ENCODE results near the gene RAB31.

Gene RAB31

DNA sequence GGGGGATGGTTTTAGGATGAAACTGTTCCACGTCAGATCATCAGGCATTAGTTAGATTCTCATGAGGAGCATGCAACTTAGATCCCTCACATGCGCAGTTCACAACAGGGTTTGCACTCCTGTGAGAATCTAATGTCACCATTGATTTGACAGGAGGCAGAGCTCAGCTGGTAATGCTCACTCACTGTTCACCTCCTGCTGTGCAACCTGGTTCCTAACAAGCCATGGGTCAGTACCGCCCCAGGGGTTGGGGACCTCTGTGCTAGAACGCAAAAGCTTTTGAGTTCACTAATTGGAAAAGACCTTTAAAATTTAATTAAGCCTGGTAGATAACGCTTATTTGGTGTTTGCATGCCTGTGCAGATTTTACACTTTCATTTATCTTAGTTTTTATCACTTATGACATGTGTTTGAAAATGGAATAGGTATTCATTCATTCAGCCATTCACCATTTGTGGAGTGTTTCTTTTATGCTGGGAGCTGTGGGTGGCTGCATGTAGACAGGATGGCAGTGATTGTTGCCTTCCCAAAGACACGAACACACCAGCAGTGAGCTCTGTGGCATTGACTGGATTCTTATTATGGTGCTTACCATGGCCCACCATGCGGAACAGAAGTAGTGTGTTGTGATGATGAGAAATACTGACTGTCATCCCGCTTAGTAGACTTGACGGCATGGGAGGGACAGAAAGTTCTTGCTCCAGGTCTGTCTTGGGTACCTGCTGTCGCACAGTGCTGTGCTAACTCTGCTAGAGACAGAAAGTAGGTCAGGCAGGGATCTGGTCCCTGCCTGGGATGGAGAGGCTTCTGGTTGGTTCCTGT is 6.4 kb downstream of the RAB31 start:
- no peak for DNase-seq

DNA sequence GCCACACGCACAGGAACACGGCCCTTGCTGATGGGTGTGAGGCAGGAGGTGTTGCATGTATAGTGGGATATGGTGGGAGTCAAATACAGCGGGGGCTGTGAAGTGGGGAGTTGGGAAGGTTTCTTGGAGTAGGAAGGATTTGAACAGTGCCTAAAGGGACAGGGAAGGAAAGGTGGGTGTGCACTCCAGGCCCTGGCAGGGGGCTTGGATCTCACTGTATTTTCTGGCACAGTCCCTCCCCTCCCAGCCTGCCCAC is 6.9 kb downstream of the RAB31 start:
- DNase-seq = no peak

DNA sequence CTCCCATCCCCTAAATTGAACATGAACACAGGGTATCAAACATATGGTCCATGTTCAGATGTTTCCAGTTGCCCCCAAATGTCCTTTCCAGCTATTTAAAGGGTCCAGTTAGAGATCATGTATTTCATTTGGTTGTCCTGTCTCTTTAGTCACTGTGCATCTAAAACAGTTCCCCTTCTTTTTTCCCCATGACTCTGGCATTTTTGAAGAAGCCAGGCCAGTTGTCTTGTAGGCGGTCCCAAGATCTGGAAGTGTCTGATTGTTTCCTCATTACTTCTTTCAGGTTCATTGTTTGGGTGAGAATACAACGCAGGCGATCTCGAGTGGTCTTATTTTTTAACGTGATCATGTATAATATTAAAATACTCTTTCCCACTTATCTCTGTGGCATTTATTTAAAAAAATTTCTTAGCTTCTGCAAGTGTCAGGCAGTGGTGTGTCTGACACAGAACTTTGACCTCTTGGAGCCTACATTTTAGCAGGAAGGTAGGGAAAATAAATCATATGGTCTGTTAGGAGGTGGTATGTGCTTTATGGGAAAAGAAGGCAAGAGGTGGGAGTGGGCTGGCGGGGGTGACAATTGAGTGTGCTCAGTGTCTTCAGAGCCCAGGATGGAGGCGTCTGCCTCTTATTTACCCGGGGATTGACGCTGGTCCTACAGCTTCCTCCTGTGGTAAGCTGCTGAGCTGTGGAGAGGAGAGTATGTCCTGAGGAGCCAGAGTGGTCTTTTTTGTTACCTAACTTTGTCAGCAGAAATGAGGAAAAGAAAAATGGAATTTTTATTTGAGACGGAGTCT is 8.1 kb downstream of the RAB31 start:
- DNase-seq = no peak

DNA sequence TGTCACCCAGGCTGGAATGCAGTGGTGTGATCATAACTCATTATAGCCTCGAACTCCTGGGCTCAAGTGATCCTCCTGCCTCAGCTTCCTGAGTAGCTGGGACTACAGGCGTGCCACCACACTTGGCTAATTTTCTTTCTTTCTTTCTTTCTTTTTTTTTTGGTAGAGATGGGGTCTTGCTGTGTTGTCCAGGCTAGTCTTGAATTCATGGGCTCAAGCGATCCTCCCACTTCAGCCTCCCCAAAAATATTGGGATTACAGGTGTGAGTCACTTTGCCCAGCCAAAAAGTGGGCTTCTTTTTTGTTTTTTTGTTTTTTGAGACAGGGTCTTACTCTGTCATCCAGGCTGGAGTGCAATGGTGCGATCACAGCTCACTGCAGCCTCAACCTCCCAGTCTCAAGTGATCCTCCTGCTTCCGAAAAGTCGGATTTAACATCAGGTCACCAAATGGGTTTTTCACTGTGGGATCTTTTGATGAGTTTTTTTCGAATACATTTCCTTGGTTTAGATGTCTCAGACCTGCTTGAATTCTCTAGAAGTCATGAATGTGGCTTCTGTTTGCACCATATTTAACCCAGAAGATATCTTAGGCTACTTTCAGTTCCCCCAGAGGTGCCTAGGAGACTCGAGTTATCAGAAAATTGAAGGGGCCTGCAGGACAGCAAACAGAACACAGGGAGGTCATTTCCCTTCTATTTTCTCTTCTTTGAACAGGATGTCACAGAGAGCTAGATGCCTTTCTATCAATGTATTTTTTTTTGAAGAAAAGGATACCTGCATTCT is 8.9 kb downstream of the RAB31 start:
- DNase-seq = no peak

DNA sequence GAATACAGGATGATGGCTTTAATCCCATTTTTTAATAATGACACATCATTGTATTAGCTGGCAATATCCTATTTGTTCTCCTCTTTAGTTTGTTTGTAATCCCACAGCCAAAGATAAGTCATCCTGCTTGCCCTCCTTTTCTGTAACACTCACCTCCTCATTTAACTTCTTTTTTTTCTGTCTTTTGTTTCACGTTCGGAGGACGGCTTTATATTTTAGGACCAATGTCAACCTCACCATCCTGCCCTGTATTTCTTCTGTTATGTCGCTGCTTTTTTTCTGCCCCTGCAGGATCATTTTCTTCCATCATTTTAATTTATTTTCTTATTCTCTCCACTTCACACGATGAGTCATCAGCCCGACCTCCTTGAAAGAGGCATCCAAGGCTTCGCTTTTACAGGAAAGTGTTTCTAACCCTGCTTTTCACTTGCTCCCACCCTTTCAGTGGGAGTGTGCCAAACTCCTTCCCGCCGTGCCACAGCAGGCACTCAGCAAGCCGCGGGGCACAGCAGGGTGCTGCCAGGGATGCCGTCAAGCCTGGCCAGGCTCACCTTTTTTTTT is 11.4 kb downstream of the RAB31 start:
- DNase-seq = peak; percentile 90

DNA sequence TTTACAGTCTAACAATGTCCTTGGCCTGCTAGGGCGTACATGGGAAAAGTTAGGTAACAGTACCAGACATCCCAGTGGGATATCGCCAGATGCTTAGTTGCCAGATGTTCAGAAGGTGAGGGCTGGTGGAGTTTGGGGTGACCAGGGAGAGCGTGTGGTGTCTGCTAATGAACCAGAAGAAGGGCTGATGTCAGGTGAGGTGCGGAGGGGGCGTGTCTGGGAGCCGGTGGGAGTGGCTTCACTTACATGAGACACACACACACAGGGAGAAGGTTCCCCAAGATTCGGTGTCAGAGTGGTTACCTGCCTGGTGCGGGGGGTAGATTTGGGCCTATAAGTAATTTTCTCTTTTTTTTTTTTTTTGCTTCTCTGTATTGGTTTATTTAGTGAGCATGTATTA is 12.2 kb downstream of the RAB31 start:
- no peak for DNase-seq

DNA sequence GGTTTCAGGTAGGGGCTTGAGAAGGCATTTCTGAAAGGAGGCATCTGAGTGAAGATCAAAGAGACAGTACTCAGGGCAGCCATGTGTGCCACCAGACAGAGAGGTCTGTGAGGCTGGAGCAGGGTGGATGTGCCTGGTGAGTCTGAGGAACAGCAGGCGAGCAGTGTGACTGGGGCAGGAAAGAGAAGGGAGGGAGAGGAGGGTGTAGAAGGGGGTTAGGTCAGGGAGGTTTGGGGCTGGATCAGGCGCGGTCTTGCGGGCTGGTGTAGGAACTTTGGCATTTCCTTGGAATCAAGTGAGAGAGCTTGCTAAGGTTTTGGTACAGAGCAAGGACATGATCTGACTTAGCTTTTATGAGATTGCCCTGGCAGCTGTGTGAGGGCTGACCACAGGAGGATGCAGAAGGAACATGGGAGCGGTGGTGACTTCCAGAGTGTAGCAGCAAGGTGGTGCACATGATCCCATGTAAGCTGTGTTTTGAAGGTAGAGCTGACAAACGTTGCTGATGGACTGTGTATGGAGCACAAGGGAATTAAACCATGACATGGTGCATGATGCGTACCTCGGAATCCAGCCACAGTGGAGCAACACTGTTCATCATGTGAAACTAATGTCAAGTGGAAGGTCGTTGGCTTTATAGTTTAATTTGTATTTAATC is 13.9 kb downstream of the RAB31 start:
- no peak for DNase-seq

DNA sequence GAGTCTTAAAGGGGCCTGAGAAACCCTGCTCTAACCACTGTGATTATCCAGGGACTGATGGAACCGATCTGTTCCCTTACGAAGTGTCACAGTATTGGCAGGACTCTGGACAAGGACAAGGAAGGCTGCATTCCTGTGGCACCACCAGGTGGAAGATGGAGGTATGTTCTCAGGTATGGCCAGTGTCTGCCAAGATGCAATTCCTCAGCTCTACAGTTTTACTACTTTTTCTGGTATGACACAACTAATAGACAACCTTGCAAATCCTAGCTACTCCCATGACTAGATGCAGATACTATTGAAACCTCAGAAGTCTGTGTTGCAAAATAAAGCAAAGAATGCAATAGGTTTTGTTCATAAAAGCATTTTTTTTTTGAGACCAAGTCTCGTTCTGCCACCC is 14.6 kb downstream of the RAB31 start:
- DNase-seq = no peak

DNA sequence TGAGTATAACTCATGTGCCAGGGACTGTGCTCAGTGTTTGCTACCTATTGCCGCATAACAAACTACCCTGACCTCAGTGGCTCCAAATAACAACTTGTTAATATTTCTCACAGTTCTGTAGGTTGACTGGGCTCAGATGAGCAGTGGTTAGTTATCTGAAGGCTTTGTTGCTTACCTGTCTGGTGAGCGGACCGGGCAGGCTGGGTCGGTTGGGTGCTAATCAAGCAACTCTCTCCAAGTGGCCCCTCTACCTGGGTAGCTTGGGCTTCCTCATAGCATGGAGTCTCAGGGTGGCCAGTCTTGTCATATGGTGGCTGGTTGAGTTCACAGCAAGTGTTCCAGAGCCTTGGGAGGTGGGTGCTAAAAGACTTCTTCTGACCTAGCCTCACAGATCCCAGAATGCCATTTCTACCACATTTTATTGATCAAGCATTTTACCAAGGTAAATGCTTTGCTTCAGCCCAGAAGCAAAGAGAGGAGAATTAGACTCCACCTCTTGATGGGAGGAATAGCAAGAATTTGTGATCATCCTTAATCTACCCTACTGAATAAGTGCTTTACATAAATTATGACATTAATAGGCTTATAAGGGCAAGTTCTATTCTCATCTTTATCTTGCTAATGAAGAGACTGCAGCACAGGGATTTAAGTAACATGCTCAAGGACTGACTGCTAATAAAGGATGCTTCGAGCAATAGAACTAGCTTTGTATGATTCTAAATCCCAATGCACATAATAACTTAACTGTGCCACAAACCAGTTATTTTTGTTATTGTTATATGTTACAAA is 16.9 kb downstream of the RAB31 start:
- DNase-seq = no peak

DNA sequence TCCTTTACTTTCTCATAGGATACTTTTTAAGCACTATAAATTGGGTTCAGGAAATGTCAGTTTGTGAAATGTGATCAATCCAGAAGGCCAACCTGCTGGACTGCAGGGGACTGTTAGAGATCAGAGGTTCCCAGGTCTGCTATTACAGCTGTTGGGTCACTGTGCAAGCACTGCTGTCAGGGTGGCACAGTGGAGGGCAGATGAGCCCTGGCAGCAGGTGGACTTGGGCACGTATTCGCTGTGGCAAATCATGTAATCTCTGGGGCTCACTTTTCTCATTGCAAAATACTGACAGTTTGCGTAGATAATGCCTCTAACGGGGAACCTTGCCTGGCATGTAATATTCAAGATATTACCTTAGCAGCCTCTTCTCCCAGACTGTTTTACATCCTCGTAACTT is 18.1 kb downstream of the RAB31 start:
- DNase-seq = no peak

DNA sequence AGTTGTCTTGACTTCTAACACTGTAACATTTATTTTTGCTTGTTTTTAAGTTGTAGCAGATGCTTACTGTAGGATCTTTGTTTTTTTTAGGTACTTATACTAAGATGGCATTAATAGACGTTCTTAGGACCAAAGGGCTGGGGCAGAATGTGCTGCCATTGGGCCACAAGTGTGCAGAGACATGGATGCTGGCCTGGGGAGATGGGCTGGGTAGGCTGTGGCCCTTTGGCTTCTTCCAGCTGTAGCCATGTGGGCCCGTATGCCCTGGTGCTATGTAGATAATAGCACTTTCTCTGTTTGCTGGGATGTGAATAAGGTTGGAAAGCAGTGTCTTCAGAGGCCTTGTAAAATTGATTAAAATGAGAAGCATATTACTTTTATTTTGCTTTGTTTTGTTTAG is 18.8 kb downstream of the RAB31 start:
- DNase-seq = no peak

DNA sequence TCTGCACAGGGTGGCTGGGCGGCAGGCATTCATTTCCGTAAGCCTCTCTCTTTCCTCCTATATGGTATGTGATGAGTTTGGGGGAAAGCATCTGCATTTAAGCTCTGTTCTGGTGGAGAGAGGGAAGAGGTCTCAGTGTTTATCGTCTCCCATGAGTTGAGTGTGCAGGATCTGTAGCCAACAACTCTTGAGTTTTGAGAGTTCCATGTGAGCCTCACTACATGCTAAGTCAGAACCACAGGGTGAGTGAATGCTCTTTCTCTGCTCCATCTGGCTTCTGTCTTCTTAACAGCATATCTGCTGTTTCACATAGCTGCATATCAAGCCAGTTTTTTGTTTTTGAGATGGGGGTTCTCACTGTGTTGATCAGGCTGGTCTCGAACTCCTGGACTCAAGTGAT is 22.7 kb downstream of the RAB31 start:
- DNase-seq = no peak

DNA sequence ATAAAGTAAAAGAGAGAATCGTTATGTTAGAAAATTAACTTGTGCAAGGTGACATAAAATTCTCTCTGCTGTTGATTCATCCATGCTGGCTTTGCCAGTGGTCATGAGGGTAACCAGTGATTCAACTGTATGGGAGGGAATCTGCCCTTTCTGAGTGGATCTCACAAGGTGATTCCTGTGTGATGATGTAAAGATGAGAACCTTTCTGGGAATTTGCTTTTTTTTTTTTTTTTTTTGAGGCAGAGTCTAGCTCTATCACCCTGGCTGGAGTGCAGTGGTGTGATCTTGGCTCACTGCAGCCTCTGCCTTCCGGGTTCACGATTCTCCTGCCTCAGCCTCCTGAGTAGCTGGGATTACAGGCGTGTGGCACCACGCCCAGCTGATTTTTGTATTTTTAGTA is 23.3 kb downstream of the RAB31 start:
- peak; percentile 81 for DNase-seq

DNA sequence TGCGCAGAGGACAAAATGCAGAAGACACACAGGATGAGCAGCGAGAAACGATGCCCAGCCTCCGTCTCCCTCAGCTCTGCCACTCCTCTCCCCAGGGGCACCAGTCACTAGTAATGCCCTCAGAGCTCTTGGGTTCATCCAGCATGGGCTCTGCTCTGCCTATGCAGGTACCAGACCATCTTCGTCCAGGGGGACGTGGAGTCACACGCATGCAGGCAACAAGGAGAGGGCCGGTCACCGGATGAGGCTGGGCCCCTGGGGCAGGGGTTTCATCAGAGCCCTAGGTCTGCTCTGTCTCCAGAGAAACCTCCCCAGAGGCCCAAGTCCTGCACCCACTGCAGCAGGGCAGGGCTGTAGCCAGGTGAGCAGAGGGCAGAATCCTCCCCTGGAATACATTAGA is 23.9 kb downstream of the RAB31 start:
- DNase-seq = no peak

DNA sequence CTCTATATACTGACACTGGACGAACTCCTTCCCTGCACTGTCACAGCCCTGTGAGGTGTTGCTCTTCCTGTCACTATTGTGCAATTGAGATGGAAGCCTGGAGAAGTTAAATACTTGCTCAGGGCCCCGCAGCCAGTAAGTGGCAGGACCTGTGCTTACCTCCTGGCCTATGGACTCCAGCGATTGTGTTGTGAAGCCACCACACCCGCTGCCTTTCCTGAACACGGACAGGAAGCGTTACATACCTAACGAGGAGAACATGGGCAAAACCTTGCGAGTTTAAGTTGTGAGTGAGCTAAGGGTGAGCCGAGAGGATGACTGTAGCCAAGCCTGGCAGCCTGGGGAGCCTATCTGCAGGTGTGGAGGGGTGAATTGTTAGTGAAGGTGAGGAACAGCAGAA is 26.1 kb downstream of the RAB31 start:
- no peak for DNase-seq

DNA sequence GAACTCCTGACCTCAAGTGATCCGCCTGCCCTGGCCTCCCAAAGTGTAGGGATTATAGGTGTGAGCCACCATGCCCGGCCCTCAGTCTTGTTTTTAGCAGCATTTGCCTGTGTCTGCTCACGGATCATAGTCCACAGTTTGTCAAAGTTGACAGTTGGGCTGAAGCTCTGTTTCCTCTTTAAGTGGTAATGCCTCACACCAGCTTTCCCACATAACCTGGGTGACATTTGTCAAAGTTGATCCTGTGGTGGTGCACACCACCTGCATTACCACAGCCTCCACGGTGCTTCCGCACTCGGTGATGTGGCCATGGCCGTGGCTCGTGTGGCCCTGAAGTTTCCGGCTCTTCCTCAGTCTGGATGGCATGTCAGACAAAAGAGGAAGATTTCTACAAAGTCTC is 27.1 kb downstream of the RAB31 start:
- DNase-seq = no peak

DNA sequence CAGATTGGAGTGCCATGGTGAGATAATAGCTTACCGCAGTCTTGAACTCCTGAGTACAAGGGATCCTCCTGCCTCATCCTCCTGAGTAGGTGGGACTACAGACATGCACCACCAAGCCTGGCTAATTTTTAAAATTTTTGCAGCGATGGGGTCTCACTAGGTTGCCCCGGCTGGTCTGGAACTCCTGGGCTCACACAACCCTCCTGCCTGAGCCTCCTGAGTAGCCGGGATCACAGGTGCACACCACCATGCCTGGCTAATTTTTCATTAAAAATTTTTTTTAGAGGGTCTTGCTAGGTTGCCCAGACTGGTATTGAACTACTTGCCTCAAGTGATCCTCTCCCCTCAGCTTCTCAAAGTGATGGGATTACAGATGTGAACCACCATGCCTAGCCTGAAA is 27.8 kb downstream of the RAB31 start:
- no peak for DNase-seq

DNA sequence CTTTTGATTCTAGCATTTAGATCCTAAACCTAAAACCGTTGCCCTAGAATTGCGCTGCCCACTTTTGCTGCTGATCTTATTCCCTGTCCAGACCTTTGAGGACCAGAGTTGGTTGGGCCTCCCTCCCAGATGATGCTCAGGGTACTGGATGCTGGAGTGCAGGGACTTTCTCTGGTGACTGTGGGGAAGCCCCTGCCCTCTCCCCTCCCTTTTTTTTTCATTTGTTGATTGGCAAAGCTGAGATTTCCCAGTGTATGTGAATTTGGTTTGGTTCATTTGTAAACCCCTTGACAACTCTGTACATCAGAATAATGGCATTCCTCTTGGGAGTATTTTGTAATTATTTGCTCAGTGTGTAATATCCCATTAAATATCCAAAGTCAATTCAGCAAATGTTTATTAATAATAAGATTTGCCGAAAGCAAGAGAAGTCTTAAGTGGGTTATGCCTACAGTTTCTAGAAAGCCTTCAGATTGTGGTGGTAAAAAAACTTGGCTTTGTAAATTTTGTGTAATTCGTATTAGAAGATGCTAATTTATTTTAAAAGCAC is 28.3 kb downstream of the RAB31 start:
- no peak for DNase-seq

DNA sequence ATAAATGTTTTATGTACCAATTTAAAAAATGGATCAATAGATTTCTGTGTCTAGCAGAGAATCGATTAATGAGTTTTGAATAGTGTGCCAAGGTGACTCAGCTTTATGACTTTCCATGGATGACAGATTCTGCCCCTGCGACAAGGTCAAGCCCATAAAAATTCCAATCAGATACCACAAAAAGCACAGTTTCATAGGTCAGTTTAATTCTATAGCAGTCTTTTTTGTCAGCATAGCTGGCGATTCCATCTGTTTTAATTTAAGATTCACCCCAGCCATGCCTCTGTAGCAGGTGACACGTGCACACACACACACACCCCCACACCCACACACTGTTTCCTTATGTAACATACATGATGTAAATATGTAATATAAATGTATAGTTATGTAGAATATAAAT is 28.9 kb downstream of the RAB31 start:
- peak; percentile 50 for DNase-seq

DNA sequence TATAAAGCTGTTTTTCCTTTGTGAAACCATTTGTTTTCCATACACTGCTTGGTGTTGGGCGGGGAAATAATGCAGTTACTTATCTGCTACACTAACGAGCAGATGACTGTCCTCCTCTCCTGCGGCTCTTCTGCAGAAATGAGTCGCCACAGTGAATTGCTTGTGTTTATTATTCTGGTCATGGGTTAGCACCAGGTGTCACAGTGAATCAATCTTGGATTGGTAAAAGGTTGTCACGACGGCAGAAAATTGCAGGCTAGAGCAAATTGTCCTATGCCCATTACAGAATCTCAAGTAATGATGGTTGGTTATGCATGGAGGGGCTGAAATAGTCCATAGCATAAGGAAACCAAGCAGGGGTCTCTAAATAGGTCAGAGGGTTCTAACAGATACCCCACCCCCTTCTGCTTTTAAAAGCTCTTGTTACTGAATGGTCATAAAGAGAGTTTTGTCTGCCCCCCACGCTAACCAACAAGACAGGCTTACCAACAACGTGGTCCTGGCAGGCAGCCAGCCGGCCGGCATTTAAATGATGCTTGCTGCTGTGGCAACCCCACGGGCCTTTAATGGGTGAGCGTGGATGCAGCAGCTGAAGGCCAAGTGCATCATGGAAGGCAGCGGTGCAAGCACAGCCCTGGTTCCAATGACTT is 29.5 kb downstream of the RAB31 start:
- DNase-seq = peak; percentile 52

Measured in fibroblast of skin of back (primary cell).